HCT116 (cell line): ENCODE results near the gene GOLT1A. TPM values are rescaled to one million over a fixed set of nuclear protein-coding genes. Genes with fewer than 3 reads are reported as not detected.

ENCODE experiments used
- ATAC-seq: fragments of 200-7000 bp; cut with Tn5 transposase; 2 replicates; pipeline ENCODE4 v1.9.1; 2020; ENCODE audit warnings: mild to moderate bottlenecking, moderate library complexity
- BruUV-seq: library from RNA; stranded (reverse); fragments of 400-500 nt; replicated peaks from 2 replicates; lab custom pipeline; 2021; lab: Mats Ljungman, UMichigan
- CTCF ChIA-PET: fragments of 300-600 bp; sonication (Branson Sonifier 250); formaldehyde crosslinking; loops from one replicate; lab custom pipeline; 2021; ENCODE audit warnings: antibody characterized with exemption; lab: Charles Lee
- POLR2A ChIA-PET: fragments of 300-600, 350-600 bp; sonication (Branson Sonifier 250); formaldehyde crosslinking; loops from one replicate; lab custom pipeline; 2021; ENCODE audit warnings: antibody characterized with exemption; lab: Charles Lee
- RAD21 ChIA-PET, 2 experiments: fragments of 300-600 bp; sonication (Branson Sonifier 250); formaldehyde crosslinking; loops; one replicate each; lab custom pipeline; 2023; ENCODE audit warnings: low total read pairs in 2 of 2; ENCODE audit not compliant: uncharacterized antibody in 2 of 2, unreplicated experiment in 2 of 2, low non-redundant PET in 1 of 2; lab: Charles Lee
- DNase-seq: peaks from one replicate; pipeline ENCODE4 v3.0.0-alpha.2; 2010; ENCODE audit warnings: low read depth, low spot score
- H2AFZ ChIP-seq: fragments of 200-600 bp; shearing (Covaris generic), sonication (generic); 2 replicates; pipeline ENCODE4 v1.6.1; 2017; ENCODE audit warnings: low read depth, mixed run types, mixed read lengths, antibody characterized with exemption, low read length; ENCODE audit not compliant: poor library complexity, severe bottlenecking
- H3K27ac ChIP-seq: 2 replicates; pipeline ENCODE4 v1.5.1; 2012; ENCODE audit warnings: low read depth, low read length
- H3K27me3 ChIP-seq: fragments of 200-600 bp; sonication (generic); 2 replicates; pipeline ENCODE4 v1.6.1; 2016; ENCODE audit warnings: mixed run types, low read length, mixed read lengths; ENCODE audit not compliant: insufficient read depth
- H3K36me3 ChIP-seq, 2 experiments: fragments of 200-500 bp in 1 of 2; fragments of 200-600 bp in 1 of 2; sonication (Bioruptor generic) in 1 of 2; sonication (generic) in 1 of 2; 2 replicates each; pipeline versions ENCODE4 v1.5.1 to v1.6.1; 2014 to 2016; ENCODE audit warnings: low read length in 2 of 2, inconsistent platforms in 1 of 2, mixed read lengths in 1 of 2, mixed run types in 1 of 2; ENCODE audit not compliant: insufficient read depth in 2 of 2, control insufficient read depth in 1 of 2
- H3K4me1 ChIP-seq, 2 experiments: fragments of 200-600 bp in 1 of 2; sonication (generic) in 1 of 2; 2 replicates each; pipeline versions ENCODE4 v1.5.1 to v1.6.1; 2012 to 2017; ENCODE audit warnings: low read length in 2 of 2, inconsistent platforms in 1 of 2, mild to moderate bottlenecking in 1 of 2, mixed read lengths in 1 of 2, mixed run types in 1 of 2, moderate library complexity in 1 of 2; ENCODE audit not compliant: insufficient read depth in 2 of 2, control insufficient read depth in 1 of 2
- H3K4me2 ChIP-seq: fragments of 200-600 bp; sonication (generic); 2 replicates; pipeline ENCODE4 v1.6.1; 2017; ENCODE audit warnings: mixed run types, low read length, mixed read lengths
- H3K4me3 ChIP-seq, 2 experiments: fragments of 200-600 bp in 1 of 2; sonication (generic) in 1 of 2; replicated peaks in 1 of 2; 2 replicates each; pipeline ENCODE4 v1.5.1; 2011 to 2016; ENCODE audit warnings: low read length in 2 of 2, control low read depth in 1 of 2, low read depth in 1 of 2, mild to moderate bottlenecking in 1 of 2, mixed read lengths in 1 of 2, mixed run types in 1 of 2
- H3K79me2 ChIP-seq: fragments of 200-600 bp; sonication (generic); 2 replicates; pipeline ENCODE4 v1.6.1; 2017; ENCODE audit warnings: mild to moderate bottlenecking, mixed run types, low read length, moderate library complexity, mixed read lengths; ENCODE audit not compliant: insufficient read depth
- H3K9ac ChIP-seq: fragments of 200-600 bp; sonication (generic); 2 replicates; pipeline ENCODE4 v1.6.1; 2016; ENCODE audit warnings: low read length, mixed read lengths
- H3K9me2 ChIP-seq: fragments of 200-600 bp; sonication (generic), shearing (Covaris generic); 2 replicates; pipeline ENCODE4 v1.6.1; 2017; ENCODE audit warnings: mixed run types, mild to moderate bottlenecking, moderate library complexity; ENCODE audit not compliant: insufficient read depth
- H3K9me3 ChIP-seq, 2 experiments: fragments of 200-500 bp in 1 of 2; fragments of 200-600 bp in 1 of 2; sonication (Bioruptor generic) in 1 of 2; sonication (generic) in 1 of 2; 2 replicates each; pipeline ENCODE4 v1.6.1; 2014 to 2017; ENCODE audit warnings: low read length in 2 of 2, mixed read lengths in 2 of 2, inconsistent platforms in 1 of 2, low read depth in 1 of 2, mild to moderate bottlenecking in 1 of 2, mixed run types in 1 of 2, moderate library complexity in 1 of 2; ENCODE audit not compliant: control insufficient read depth in 1 of 2, insufficient read depth in 1 of 2
- H4K20me1 ChIP-seq: fragments of 200-600 bp; sonication (generic), shearing (Covaris generic); 2 replicates; pipeline ENCODE4 v1.6.1; 2017; ENCODE audit warnings: mixed run types, mild to moderate bottlenecking, moderate library complexity; ENCODE audit not compliant: insufficient read depth
- CTCF ChIP-seq, 3 experiments: fragments of 200-600 bp in 1 of 3; sonication (generic) in 1 of 3; IDR thresholded peaks in 2 of 3; conservative IDR thresholded peaks in 1 of 3; 2 replicates each; pipeline ENCODE4 v1.5.1; 2012 to 2017; ENCODE audit warnings: low read depth in 2 of 3, low read length in 2 of 3, antibody characterized with exemption in 1 of 3, borderline replicate concordance in 1 of 3, control low read depth in 1 of 3, mild to moderate bottlenecking in 1 of 3, mixed read lengths in 1 of 3, mixed run types in 1 of 3, moderate library complexity in 1 of 3; ENCODE audit not compliant: insufficient read depth in 1 of 3
- EZH2 ChIP-seq: fragments of 200-600 bp; sonication (generic); IDR thresholded peaks from 2 replicates; pipeline ENCODE4 v1.6.1; 2017; ENCODE audit warnings: antibody characterized with exemption, mixed run types
- EZH2phosphoT487 ChIP-seq: fragments of 200-600 bp; IDR thresholded peaks from 2 replicates; pipeline ENCODE4 v1.6.1; 2018; ENCODE audit warnings: antibody characterized with exemption, borderline replicate concordance
- FOSL1 ChIP-seq: IDR thresholded peaks from 2 replicates; pipeline ENCODE4 v1.6.1; 2012; ENCODE audit warnings: low read depth
- POLR2A ChIP-seq: IDR thresholded peaks from 2 replicates; pipeline ENCODE4 v1.7.0; 2011; ENCODE audit warnings: borderline replicate concordance; ENCODE audit not compliant: insufficient read depth, insufficient read length; ENCODE audit errors: extremely low read depth
- POLR2AphosphoS5 ChIP-seq: IDR thresholded peaks from 2 replicates; pipeline ENCODE4 v1.6.1; 2011; ENCODE audit warnings: mild to moderate bottlenecking, low read depth, low read length, moderate library complexity
- RAD21 ChIP-seq: IDR thresholded peaks from 2 replicates; pipeline ENCODE4 v1.6.1; 2012; ENCODE audit warnings: low read depth, mild to moderate bottlenecking
- SIN3A ChIP-seq: IDR thresholded peaks from 2 replicates; pipeline ENCODE4 v1.6.1; 2012; ENCODE audit warnings: low read depth
- ZNF274 ChIP-seq: fragments of 200-500 bp; sonication (Bioruptor generic); IDR thresholded peaks from 2 replicates; pipeline ENCODE4 v1.6.1; 2014; ENCODE audit warnings: mild to moderate bottlenecking, low read depth, low read length, inconsistent platforms
- intact Hi-C: fragments of 100-400 bp; cut with micrococcal nuclease; formaldehyde crosslinking; loops from 2 replicates; pipeline ENCODE4 v1.10.0; 2022
- total RNA-seq: library from RNA; stranded (reverse); gene quantifications from one replicate; pipeline ENCODE4 v1.2.1, GENCODE V29; 2021; ENCODE audit not compliant: unreplicated experiment

GOLT1A gene
- total RNA-seq, 1 experiment from 2014 or later = 8.0 TPM

- TF ChIP-seq EZH2 = no peak
- TF ChIP-seq, all 23 proteins: peak for 0
These were observed 23.3 kb downstream of the GOLT1A start (continued) for GRCh38 chr1:204190212-204191211.

DNA sequence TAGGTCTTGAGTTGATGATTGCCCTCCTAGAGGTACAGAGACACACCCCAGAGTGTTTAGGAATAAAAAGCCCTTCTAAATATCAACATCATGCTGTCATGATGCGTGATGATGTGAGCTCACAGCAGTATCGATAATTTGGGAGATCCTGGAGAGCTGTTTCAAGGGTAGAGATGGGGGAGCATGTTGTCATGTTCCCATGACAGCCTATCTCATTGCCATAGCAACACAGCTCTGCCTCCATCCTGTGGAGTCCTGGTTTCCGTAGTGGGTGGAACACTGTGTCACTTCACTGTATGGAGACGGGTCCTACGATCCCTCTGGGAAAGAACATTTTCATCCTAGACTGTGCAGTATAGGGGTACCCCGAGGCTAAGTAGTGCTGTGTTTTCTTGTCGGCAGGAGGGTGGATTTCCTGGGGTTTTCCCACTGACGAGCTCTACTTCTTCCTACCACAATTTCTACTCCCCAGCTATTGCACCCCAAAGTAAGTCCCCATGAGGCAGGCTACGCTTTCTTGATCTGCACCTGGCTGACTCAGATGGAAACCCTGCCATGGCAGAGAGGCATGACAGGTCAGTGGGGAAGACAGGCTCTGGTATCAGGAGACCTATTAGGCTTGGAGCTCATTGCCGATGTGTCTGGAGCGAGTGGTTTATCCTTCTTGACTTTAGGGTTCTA, 24.7 kb downstream of the GOLT1A start:
- DNase-seq (no peak), ATAC-seq (no peak)
- peaks cover 0 to 4% of the 10 kb centered on the region in 2 experiments; a peak in 1 of 4 replicates for H3K4me1 ChIP-seq
- no peak overlapping the region for H3K9ac ChIP-seq
- H2AFZ ChIP-seq = no peak overlapping the region
- H3K9me2 ChIP-seq = no peaks in the 10 kb centered on the region
- no peak overlapping the region for H3K4me3 ChIP-seq
- no peaks in the 10 kb centered on the region for H4K20me1 ChIP-seq
- H3K79me2 ChIP-seq = no peaks in the 10 kb centered on the region
- TF ChIP-seq RAD21 (no peak), ZNF274 (no peak), FOSL1 (no peak), POLR2A (no peak), CTCF (IDR thresholded peaks at IDR 0.05 in 2 of 3, conservative IDR thresholded peaks at IDR 0.05 in 1 of 3; ENCODE audit: borderline replicate concordance in 1 of 3, insufficient read depth in 1 of 3, low read depth in 2 of 3, low read length in 2 of 3) (no peak), EZH2phosphoT487 (no peak), SIN3A (no peak), POLR2AphosphoS5 (no peak)
- TF ChIP-seq, all 23 proteins: peak for 0
- ChIA-PET RAD21 (no interaction called here), POLR2A (no interaction called here), CTCF (no interaction called here)
- no TSS peak for BruUV-seq
- intact Hi-C loops = no loop called here
- Histone ChIP-seq H3K9me3 (no peaks in the 10 kb centered on the region), H3K36me3 (no peaks in the 10 kb centered on the region), H3K4me2 (no peak overlapping the region), H3K27ac (no peak overlapping the region), H3K27me3 (no peaks in the 10 kb centered on the region)
